Measurements from ENCODE around the gene PLD3.

The PLD3 gene

DNA sequence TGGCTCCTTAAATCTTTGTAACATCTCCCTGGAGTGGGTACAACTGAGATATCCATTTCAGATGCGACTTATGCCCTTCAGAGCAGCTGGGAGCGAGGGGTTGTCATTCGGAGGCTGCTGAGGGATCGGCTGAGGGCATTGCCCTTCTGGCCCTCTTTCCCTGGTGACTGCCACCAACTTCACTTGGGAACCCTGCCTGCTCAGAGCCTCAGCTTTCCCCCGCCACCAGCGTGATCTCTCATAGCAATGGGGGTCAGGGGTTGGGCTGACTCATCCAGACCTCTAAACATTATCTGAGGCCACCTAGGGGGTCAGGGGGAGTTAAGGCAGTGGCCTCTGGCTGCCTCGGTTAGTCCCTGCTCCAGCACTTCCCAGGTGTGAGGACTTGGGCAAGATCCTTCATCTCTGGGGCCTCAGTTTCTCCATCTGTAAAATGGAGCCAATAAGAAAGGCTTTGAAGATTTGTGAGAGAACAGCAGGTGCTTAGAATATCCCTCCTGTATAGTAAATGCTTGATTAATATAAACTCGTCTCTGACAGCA is 63.5 kb downstream of the PLD3 start:
- DNase-seq (ENCODE audit: low read depth in 2 of 3, low spot score in 1 of 3), result no peak

DNA sequence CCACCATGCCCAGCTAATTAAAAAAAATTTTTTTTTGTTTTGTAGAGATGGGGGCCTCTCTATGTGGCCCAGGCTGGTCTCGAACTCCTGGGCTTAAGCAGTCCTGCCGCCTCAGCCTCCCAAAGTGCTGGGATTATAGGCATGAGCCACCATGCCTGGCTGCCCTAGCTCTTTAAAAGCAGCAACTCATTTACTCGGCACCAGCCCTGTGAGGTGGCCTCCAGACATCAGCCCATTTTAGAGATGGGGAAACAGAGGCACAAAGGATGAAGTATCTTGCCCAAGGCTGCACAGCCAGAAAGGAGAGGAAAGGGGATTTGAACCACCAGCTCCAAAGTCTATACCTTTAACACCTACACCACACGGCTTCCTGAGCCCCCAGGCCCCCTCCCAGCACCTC is 64.4 kb downstream of the PLD3 start:
- DNase-seq (ENCODE audit: low read depth in 2 of 3, low spot score in 1 of 3), result no peak

DNA sequence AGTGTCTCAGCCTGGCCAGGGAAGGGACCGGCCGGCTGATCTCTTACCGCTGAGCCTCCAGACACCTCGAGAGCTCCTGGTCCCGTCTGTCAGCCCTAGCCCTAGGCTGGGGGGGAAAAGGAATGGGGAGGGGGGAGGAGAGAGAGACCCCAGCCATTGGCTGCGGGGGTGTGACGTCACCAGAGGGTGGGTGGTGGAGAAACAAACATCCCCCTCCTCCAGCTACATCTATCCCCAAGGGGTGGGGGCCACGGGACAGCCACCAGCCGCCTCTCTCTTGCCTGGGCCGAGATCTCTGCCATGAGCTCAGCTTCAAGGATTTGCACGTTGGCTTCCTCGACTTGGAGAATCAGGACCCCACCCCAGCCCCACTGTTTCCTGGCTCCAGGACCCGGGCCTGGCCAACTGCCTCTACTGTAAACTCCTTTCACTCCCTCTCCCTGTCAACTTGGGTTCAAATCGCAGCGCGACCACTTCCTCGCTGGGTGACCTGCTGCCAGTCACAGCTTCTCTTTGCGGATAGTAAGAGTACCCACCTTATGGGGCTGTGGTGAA is 64.9 kb downstream of the PLD3 start, which contains the start of gene PRX:
TSS of gene PRX (minus strand) at position 88 of the 555 bp plus-strand sequence. CDS start 5,446 bp downstream, outside the sequence.
- DNase-seq (ENCODE audit: low read depth in 2 of 3, low spot score in 1 of 3), result no peak

DNA sequence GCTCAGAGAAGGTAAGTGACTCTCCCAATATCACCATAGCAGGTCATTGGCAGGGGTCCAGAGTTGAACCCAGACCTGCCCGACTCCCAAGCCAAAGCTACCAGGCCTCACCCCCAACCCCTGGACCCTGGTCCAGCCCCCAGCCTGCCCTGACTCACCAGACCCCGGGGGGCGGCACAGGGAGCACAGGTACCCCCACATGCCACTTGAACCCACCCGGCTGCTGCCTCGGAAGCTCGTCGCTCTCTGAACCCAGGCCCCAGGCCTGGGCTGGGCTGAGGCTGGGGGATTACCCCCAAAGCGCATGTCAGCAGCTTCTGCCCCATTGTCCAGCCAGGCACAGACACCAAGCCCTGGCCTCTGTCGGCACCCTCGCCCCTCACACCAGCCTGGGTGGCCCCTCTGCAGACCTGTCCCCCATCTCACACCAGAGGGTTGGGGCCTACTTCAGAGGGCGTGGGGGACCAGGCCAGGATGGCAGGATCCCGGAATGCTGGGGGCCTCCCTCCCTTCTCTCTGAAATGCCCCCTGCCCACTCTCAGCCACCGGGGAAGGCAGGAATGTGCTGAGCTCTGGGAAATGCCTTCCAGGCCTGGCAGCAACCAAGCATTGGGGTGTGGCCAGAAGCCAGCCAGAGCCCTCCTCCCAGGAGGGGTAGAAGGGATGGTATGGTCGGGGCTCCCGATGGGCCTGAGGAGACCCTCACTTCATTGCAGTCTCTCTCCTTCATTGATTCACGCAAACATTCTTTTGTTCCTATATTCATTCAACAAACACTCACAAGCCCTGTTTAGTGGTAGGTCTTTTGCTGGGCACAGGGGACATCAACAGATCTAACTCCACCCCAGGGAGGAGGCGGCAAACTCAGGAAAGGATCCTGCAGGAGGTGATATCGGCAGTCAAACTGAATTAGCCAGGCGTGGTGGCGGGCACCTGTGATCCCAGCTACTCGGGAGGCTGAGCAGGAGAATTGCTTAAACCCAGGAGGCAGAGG is 66.3 kb downstream of the PLD3 start:
- DNase-seq (ENCODE audit: low read depth in 2 of 3, low spot score in 1 of 3), result no peak

DNA sequence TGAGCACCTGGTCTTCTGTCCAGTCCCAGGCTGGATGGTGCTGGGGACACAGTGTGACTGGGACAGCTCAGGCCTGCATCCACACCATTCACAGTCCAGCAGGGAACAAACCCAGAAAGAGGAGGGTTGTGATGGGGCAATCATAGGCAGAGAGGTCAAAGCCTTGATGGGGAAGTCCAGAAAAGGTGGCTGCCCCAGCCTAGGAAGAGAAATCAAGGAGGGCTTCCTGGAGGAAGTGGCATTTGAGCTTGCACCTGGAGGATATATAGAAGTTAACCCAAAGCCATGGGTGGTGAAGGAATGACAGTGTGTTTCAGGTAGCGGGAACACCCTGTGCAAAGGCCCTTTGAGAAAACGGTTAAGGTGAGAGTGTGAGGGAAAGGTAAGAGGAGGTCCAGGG is 67.3 kb downstream of the PLD3 start:
- no peak for DNase-seq (ENCODE audit: low read depth in 2 of 3, low spot score in 1 of 3)

DNA sequence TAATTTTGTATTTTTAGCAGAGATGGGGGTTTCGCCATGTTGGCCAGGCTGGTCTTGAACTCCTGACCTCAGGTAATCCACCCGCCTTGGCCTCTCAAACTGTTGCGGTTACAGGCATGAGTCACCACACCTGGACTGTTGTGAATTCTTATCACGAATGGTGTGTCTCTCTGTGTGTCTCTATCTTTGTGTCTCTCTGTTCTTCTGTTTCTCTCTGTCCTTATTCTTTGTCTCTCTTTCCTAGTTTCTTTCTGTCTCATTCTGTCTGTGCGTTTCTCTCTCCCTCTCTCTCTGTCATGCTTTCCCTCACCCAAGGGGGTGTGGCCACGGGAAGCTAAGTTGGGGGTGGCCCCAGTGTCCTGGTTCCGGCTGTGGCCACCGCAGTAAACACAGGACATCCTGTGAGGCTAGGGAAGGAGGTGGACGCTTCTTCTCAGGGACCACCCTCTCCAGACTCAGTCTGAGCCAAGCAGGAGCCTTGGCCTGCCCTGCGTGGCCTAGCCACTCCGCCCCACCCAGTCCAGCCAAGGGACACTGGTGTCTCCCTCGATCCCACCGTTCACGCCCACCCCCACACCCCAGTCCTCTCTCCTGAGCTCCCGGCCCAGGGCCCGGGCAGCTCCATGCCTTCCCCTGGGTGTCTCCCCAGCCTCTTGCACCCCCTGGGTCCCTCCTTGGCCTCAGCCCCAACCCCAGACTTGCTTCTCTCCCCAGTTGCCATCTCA is 68.6 kb downstream of the PLD3 start:
- DNase-seq (ENCODE audit: low read depth in 2 of 3, low spot score in 1 of 3), result no peak

DNA sequence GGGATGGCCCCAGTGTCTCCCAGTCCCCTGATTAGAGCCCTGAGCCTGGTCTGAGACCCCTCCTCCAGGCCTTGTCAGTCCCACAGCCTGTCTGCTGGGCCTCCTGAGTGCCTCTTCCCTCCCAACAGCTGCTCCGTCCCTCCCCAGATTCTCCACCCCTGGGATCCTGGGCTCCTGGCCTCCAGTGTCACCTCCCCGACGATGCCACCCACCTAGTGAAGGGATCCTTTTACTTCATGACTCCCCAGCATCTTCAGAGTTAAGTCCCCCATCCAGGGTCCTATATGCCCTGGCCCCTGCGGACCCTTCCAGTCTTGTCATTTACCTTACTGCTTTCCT is 69.1 kb downstream of the PLD3 start:
- DNase-seq (ENCODE audit: low read depth in 2 of 3, low spot score in 1 of 3), result no peak

DNA sequence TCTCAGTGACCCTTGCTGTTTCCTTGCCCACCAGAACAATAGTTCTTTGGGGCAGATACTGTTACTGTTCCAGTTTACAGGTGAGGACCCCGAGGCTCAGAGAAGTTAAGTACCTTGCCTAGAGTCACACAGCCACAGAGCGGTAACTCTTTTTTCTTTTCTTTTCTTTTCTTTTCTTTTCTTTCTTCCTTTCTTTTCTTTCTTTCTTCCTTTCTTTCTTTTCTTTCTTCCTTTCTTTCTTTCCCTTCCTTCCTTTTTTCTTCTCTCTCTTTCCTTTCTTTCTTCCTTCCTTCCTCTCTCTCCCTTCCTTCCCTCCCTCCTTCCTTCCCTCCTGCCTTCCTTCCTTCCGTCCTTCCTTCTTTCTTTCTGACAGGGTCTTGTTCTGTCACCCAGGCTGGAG is 69.5 kb downstream of the PLD3 start:
- DNase-seq (ENCODE audit: low read depth in 2 of 3, low spot score in 1 of 3), result no peak

DNA sequence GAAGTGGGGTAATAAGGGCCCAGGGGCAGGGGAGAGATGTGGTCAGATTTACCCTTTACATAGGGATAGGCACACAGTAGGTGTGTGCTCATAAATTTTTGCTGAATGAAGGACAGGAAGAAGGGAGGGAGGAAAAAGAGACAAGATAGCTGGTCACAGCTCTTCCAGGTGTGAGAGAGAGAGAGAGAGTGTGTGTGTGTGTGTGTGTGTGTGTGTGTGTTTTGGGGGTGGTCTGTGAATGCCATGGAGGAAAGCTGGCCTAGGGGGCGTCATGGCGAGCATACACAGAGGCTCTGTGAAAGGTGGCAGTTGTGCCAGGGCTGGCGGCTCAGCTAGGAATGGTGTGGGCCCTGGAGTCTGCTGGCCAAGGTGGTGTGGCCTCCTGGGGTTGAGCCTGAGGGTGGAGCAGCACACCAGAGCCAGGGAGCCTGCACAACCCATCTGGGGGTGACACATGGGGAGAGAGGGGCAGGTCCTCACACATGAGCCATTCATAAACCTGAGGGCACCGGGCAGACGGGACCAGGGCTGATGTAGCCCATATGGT is 70.6 kb downstream of the PLD3 start:
- no peak for DNase-seq (ENCODE audit: low read depth in 2 of 3, low spot score in 1 of 3)

DNA sequence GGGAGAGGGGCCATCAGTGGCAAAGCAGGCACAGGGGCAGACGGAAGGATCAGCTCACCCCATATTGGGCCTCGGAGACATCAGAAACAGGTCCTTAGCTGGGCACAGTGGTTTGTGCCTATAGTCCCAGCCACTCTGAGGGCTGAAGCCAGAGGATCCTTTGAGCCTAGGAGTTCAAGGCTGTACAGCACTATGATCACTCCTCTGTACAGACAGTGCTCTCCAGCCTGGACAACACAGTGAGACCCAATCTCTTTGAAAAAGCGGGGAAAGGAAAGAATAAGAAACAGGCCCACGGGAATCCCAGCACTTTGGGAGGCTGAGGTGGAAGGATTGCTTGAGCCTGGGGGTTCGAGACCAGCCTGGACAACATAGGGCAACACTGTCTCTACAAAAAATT is 71.3 kb downstream of the PLD3 start:
- no peak for DNase-seq (ENCODE audit: low read depth in 2 of 3, low spot score in 1 of 3)

DNA sequence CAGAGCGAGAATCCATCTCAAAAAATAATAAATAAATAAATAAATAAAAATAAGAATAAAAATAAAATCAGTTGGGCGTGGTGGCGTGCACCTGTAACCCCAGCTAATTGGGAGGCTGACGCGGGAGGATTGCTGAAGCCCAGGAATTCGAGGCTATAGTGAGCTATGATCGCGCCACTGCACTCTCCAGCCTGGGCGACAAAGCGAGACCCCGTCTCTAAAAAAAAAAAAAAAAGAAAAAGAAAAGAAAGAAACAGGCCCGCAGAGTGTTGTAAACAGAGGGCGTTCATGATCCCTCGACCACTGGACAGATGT is 71.9 kb downstream of the PLD3 start:
- DNase-seq (ENCODE audit: low read depth in 2 of 3, low spot score in 1 of 3), result no peak

DNA sequence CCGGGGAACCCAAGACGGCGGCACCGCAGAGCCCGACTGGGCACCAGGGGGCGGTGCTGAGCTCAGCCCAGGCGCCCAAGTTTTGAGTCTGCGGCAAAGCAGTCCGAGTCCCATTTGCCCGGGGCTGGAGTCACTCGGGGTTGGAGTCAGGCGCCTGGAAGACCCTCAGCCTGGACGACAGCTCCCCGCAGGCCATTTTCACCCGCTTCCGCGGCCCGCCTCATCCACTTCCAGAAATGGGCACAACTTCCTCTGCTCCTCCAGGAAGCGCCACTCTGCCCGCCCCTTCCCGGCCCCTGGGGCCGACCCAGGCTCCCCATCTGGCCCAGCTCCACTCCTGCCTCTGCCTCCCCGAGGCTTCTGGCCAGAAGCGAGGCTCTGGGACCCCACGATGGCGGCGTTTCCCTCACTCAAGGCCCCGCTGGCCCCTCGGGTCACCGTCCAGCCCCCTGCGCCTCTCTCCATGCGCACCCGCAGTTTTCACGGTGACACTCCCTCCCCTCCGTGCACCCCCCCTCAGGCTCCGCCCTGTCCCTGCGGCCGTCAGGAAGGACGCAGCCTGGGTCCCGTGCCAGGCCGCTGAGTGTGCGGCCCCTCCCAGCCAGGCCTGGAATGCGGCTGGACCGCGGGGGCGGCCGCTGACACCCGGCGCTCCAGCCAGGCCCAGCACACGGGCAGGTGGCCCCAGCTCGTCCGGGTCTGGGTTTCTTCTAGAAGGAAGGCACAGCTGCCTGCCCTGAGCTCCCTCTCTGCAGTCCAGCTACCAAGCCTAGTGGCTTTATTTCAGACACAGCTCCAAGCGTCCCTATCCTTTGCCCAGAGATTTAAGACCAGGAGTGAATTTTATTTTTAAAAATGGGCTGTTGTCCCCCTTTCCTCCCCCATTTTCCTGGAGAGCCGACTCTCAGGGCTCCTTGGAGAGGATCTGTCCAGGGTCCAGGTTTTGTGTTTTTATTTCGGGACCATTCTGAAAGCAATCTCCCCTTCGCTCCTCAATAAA is 72.6 kb downstream of the PLD3 start:
- peak; percentile 40 to 68 (median 60) for DNase-seq (ENCODE audit: low read depth in 2 of 3, low spot score in 1 of 3)

DNA sequence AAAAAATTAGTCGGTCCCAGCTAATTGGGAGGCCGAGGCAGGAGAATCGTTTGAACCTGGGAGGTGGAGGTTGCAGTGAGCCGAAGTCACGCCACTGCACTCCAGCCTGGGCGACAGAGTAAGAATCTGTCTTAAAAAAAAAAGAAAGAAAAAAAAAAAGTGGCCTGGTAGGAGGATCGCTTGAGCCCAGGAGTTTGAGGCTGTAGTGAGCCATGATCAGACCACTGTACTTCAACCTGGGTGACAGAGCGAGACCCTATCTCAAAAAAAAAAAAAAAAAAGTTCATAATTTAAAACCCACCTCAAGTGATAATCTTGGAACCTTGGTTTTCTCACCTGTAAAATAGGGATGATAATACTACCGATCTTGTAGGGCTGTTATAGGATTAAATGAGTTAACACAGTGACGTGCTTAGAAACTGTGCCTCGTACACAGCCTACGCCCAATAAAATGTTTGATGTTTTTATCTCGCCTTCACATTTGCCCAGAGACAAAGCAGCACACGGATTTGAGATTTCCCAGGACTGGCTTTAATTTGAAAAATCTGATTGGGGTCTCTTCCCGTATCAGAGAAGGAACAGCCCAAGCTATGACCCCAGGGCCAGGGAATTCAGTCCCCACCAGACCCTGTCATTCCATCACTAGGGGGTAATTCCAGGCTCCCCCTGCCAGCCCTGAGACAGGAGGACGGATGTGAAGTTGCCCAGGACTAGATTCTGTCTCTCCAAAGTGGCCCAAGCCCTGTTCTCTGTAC is 73.7 kb downstream of the PLD3 start:
- no peak for DNase-seq (ENCODE audit: low read depth in 2 of 3, low spot score in 1 of 3)

DNA sequence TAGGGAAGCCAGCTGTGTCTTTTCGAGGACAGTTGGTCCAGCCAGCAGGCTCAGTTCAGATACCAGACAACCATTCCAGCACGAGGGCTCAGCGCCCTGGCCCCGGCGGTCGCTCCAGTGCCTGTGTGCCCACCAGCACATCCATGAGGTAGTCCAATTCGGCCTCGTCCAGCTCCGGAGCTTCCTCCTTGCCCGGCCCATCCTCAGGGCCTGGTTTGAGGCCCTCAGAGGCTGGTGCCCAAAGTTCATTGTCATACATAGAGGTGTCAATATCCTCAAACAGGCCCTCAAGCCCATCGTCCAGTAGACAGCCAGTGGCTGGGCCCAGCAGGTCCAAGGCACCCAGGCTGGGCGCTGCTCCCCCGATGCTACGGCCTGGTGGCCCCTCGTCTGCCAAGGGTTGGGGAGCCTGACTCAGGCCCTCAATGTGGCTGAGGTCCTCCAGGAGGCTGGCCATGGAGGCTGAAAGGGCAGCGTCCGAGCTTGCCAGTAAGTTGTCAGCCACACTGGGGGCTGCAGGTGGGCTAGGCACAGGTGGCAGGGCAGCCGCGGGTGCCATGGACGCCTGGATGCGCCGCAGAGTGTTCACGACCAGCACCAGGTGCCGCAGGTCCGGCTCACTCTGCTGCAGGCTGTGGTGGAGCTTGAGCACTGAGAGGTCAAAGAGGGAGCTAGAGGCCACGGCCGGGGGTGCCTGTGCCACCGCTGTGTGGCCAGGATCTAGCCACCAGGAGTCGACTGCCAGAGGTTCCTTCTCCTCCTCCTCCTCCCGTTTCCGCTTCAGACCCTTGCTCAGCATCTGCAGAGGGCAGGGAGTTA is 74.5 kb downstream of the PLD3 start:
- no peak for DNase-seq (ENCODE audit: low read depth in 2 of 3, low spot score in 1 of 3)

DNA sequence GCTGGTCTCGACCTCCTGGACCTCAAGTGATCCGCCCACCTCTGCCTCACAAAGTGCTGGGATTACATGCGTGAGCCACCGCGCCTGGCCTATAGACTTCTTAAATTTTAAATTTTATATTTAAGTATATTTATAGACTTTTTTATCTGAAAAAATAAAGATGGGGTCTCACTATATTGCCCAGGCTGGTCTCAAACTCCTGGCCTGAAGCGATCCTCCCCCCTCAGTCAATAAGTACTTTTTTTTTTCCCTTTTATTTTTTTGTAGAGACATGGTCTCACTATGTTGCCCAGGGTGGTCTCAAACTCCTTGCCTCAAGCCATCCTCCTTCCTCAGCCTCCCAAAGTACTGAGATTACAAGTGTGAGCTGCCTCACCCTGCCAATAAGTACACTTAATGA is 75.4 kb downstream of the PLD3 start:
- no peak for DNase-seq (ENCODE audit: low read depth in 2 of 3, low spot score in 1 of 3)

DNA sequence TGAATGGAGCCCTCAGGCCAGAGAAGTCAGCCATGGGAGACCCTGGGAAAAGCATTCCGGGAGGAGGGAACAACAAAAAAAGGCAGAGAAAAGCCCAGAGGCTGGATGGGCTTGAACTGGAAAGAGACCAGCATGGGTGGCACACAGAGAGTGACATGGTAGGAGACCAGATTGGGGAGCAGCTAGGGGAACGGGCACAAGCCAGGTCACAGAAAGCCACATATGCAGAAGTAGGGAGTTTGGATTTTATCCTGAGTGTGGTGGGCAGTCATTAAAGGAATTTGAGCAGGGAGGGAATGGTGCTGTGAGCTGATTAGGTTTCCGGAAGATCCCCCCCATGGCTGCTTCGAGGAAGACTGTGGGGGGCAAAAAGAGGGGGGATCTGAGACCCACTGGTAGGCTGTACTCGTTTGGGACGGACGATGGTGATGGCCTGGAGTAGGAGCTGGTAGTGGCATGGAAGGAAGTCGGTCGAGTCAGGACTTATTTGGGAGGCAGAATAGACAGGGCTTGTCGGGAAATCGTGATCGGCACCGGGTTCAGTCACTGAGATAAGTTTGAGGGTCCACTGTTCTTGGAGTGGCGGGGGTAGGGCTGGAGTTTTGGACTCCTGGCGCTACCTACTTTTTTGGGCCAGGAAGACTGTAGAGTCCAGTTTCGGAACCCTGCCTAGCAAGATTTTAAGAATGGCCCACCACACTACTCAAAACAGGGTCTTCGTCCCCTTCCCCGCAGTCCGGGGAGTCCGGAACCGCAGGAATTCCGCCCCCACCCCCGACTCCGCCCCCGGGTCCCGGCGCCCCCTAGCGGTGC is 76.3 kb downstream of the PLD3 start:
- DNase-seq (ENCODE audit: low read depth in 2 of 3, low spot score in 1 of 3), result no peak

DNA sequence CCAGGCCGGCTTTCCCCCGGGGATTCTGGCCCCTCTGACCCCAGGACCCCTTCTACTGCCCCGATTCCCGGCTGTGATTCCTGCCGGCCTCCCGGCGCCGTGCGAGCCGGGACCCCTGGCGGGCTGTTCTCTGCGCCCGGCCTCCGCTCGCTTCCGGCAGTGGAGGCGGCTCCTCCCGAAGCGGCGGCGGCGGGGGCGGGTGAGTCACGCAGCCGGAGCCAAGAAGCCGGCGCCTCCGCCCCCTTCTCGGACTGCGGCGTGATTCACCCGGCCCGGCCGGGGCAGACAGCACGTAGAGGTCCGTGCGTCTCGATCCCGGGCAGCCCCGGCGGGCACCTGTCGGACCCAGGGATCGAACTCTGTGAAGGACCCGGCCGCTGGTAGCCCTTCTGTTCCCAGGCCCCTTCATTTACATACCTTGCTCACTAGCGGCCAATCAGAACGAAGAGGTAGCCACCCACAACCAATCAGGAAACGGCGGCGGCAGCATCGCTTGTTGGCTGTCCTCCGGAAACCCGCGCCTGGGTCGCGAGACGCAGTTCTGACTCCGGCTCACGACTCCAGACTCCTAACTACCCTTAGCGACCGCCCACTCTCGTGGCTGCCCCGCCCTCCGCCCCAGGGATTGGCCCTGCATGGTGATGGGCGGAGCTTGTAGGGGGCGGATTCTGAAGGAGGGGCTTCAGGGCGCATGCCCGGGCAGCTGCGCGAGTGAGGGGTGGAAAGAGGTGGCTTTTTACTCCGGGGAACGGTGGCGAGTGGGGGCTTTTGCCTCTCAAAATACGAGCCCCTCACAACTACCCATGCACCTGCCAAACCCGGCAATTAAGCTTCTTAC is 77.2 kb downstream of the PLD3 start, which contains the start of gene SERTAD1:
TSS of gene SERTAD1 (minus strand) at position 543 of the 838 bp plus-strand sequence. CDS start 2,446 bp downstream, outside the sequence.
- peak; percentile 100 for DNase-seq (ENCODE audit: low read depth in 2 of 3, low spot score in 1 of 3)
